ENCODE results near the gene HECW1.

GRCh38 chr7:43317075-43317474 is 204.6 kb downstream of the HECW1 start:
- TF ChIP-seq CTCF (conservative IDR thresholded peaks at IDR 0.05) (no peak), EZH2 (IDR thresholded peaks at IDR 0.05; ENCODE audit: low read depth) (no peak)

Data from PC-9 (cell line).